ENCODE measurements around the gene NEURL4. TPM values are rescaled to one million over a fixed set of nuclear protein-coding genes. Genes with fewer than 3 reads are reported as not detected.

The NEURL4 gene
- total RNA-seq, 1 donor from 2014 or later: 22.6 TPM

DNA sequence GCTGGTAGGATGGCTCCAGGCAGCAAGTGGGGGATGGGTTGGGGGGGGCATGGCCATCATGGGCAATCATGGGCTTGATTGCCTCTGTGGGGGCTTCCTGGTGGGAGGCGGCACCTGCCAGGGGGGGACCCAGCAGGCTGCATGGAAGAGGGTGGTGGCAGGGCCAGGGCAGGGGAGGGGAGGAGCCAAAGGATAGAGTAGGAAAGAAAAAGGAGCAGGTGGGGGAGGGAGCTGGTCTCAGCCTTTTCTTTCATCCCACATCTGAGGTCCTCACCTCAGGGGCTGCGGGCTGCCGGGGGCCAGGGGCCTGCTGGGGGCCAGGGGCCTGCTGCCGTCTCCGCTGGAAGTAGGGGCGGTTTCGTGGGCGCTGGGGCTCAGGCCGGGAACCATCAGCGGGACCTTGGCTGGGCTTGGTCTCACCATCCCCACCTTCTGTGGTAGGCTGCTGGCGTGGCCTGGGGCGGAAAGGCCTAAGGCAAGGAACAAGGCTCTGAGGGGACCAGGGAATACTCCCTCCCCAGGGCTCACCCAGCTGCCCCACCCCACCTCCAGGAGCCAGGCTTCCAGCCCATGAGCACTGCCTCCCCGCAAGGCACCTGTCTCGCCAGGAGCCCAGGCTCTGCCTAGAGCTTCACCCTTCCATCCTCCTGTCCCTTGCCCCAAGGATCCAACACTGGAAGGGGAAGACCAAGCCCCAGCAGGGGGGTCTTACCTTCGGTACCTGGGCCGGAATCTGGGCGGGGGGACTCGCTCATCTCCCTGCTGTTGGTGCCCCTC lies 39.7 kb downstream of the NEURL4 start:
- H3K27ac ChIP-seq: no peak overlapping the region
- no peaks in the 10 kb centered on the region for H3K36me3 ChIP-seq
- no peak for TF ChIP-seq POLR2A (IDR thresholded peaks at IDR 0.05)
- TF ChIP-seq, protein P1, sequence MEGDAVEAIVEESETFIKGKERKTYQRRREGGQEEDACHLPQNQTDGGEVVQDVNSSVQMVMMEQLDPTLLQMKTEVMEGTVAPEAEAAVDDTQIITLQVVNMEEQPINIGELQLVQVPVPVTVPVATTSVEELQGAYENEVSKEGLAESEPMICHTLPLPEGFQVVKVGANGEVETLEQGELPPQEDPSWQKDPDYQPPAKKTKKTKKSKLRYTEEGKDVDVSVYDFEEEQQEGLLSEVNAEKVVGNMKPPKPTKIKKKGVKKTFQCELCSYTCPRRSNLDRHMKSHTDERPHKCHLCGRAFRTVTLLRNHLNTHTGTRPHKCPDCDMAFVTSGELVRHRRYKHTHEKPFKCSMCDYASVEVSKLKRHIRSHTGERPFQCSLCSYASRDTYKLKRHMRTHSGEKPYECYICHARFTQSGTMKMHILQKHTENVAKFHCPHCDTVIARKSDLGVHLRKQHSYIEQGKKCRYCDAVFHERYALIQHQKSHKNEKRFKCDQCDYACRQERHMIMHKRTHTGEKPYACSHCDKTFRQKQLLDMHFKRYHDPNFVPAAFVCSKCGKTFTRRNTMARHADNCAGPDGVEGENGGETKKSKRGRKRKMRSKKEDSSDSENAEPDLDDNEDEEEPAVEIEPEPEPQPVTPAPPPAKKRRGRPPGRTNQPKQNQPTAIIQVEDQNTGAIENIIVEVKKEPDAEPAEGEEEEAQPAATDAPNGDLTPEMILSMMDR (IDR thresholded peaks at IDR 0.05): no peak
- no peak for TF ChIP-seq POLR2AphosphoS5 (IDR thresholded peaks at IDR 0.05; ENCODE audit: insufficient read depth in 1 of 2, low read depth in 1 of 2)
- H3K9me3 ChIP-seq: no peaks in the 10 kb centered on the region
- DNase-seq (ENCODE audit: extremely low spot score in 2 of 2): no peak
- intact Hi-C loops (cut with DNase I): no loop called here
- no peaks in the 10 kb centered on the region for H3K27me3 ChIP-seq
- peaks cover 22% of the 10 kb centered on the region for H3K4me1 ChIP-seq
- no peak overlapping the region for H3K4me3 ChIP-seq

DNA sequence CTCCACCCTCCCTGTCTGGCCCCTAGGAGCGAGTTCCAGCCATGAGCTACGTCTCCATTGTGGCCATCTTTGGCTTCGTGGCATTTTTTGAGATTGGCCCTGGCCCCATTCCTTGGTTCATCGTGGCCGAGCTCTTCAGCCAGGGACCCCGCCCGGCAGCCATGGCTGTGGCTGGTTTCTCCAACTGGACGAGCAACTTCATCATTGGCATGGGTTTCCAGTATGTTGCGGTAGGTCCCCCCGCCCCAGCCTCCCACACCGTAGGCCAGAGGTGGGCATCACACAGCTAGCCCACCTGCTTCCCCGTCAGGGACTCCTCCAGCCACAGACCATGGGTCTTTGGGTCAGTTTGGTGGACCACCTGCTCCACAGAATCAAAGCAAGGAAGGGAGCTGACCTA lies 43.5 kb downstream of the NEURL4 start:
- H3K27me3 ChIP-seq: no peaks in the 10 kb centered on the region
- H3K9me3 ChIP-seq: no peaks in the 10 kb centered on the region
- H3K36me3 ChIP-seq: no peaks in the 10 kb centered on the region
- no peak for TF ChIP-seq POLR2A (IDR thresholded peaks at IDR 0.05)
- TF ChIP-seq, protein P1 (IDR thresholded peaks at IDR 0.05): no peak
- no peak for DNase-seq (ENCODE audit: extremely low spot score in 2 of 2)
- intact Hi-C loops (cut with DNase I): no loop called here
- H3K27ac ChIP-seq: no peak overlapping the region
- H3K4me1 ChIP-seq: peaks cover 23% of the 10 kb centered on the region
- H3K4me3 ChIP-seq: no peak overlapping the region

DNA sequence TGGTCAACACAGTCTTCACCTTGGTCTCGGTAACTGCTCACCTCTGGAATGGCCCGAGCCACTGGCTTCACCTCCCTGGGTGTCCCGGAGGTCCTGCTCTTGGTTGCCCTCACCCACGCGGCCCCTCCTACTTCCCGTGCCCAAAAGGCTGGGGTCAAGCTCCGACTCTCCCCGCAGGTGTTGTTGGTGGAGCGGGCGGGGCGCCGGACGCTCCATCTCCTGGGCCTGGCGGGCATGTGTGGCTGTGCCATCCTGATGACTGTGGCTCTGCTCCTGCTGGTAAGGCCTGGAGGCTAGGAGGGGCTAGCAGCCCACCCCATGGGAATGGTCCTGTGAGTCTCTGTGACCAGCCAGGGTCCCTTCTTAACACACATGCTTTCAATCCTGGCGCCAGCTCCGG lies 44.2 kb downstream of the NEURL4 start:
- H3K27ac ChIP-seq: no peak overlapping the region
- H3K4me1 ChIP-seq: peaks cover 24% of the 10 kb centered on the region
- H3K36me3 ChIP-seq: no peaks in the 10 kb centered on the region
- no peaks in the 10 kb centered on the region for H3K27me3 ChIP-seq
- intact Hi-C loops (cut with DNase I): no loop called here
- TF ChIP-seq POLR2AphosphoS5 (IDR thresholded peaks at IDR 0.05; ENCODE audit: insufficient read depth in 1 of 2, low read depth in 1 of 2) (no peak), POLR2A (IDR thresholded peaks at IDR 0.05) (no peak)
- TF ChIP-seq, protein P1 (IDR thresholded peaks at IDR 0.05): no peak
- DNase-seq (ENCODE audit: extremely low spot score in 2 of 2): no peak
- H3K9me3 ChIP-seq: no peaks in the 10 kb centered on the region
- H3K4me3 ChIP-seq: no peak overlapping the region

DNA sequence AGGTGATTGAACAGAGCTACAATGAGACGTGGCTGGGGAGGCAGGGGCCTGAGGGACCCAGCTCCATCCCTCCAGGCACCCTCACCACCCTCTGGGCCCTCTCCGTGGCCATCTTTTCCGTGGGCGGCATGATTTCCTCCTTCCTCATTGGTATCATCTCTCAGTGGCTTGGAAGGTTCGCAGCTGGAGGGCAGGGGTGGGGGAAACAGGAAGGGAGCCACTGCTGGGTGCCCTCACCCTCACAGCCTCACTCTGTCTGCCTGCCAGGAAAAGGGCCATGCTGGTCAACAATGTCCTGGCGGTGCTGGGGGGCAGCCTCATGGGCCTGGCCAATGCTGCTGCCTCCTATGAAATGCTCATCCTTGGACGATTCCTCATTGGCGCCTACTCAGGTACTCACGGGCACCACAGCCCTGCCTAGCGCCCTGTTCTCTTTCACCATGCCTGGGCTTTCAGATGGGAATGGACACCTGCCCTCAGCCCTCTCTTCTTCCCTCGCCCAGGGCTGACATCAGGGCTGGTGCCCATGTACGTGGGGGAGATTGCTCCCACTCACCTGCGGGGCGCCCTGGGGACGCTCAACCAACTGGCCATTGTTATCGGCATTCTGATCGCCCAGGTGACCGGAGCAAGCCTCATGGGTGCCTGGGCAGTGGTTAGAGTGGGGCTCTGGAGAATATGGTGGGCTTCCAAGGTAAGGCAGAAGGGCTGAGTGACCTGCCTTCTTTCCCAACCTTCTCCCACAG lies 45.5 kb downstream of the NEURL4 start:
- no peaks in the 10 kb centered on the region for H3K36me3 ChIP-seq
- H3K4me3 ChIP-seq: no peak overlapping the region
- DNase-seq (ENCODE audit: extremely low spot score in 2 of 2): no peak
- intact Hi-C loops (cut with DNase I): no loop called here
- no peaks in the 10 kb centered on the region for H3K9me3 ChIP-seq
- TF ChIP-seq, protein P1 (IDR thresholded peaks at IDR 0.05): no peak
- TF ChIP-seq POLR2AphosphoS5 (IDR thresholded peaks at IDR 0.05; ENCODE audit: insufficient read depth in 1 of 2, low read depth in 1 of 2) (no peak), POLR2A (IDR thresholded peaks at IDR 0.05) (no peak)
- peaks cover 24% of the 10 kb centered on the region for H3K4me1 ChIP-seq
- H3K27me3 ChIP-seq: no peaks in the 10 kb centered on the region
- H3K27ac ChIP-seq: no peak overlapping the region
